ENCODE results near the gene EIF4A3. TPM values are rescaled to one million over a fixed set of nuclear protein-coding genes. Genes with fewer than 3 reads are reported as not detected.

The EIF4A3 gene
- polyA plus RNA-seq, 1 of the 3 experiments (the other 2 are of a cell fraction) = 335 TPM

DNA sequence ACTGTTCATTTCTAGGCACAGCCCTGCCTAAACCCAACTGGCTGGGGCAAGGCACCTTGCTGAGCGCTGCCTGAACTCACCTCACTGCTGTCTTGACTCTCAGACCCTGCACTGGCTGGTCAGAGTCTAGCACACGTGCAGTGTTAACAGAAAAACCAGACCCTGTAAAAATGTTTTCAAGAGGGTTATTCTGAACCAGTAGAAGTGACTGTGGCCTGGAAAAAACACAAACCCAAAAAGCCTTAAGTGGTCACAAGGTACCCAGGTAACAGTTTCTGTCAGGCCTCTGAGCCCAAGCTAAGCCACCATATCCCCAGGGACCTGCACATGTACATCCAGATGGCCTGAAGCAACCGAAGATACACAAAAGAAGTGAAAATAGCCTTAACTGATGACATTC, 6.1 kb upstream of the EIF4A3 start:
- Histone ChIP-seq H3K4me1 (ENCODE audit: control insufficient read depth in 1 of 2, insufficient read depth in 2 of 2, low read depth in 1 of 2, low read length in 1 of 2) (peaks cover 5 to 12% of the 10 kb centered on the region in 2 experiments; a peak in 1 of 4 replicates), H3K9me3 (no peaks in the 10 kb centered on the region), H3K27ac (ENCODE audit: low read depth in 2 of 2, low read length in 1 of 2) (no peak overlapping the region), H2AFZ (ENCODE audit: low read depth) (no peak overlapping the region), H3K4me2 (no peak overlapping the region), H4K20me1 (ENCODE audit: insufficient read depth) (no peaks in the 10 kb centered on the region), H3K27me3 (ENCODE audit: insufficient read depth) (no peaks in the 10 kb centered on the region), H3K9ac (no peak overlapping the region), H3K36me3 (replicated peaks in 1 of 2; ENCODE audit: control insufficient read depth in 1 of 2, insufficient read depth in 2 of 2, low read length in 1 of 2) (peaks cover 0 to 7% of the 10 kb centered on the region in 2 experiments), H3K79me2 (ENCODE audit: insufficient read depth) (peaks cover 17% of the 10 kb centered on the region), H3K4me3 (ENCODE audit: low read depth in 2 of 2, low read length in 1 of 2) (no peak overlapping the region), H3F3A (replicated peaks; ENCODE audit: insufficient read depth) (peaks cover 4% of the 10 kb centered on the region), H3K9me2 (no peaks in the 10 kb centered on the region)
- CTCF ChIA-PET = no interaction called here
- no peak for TF ChIP-seq RCOR1 (IDR thresholded peaks at IDR 0.05; ENCODE audit: low read length)
- TF ChIP-seq CHD2 (IDR thresholded peaks at IDR 0.05; ENCODE audit: low read length, partially characterized antibody) = no peak
- TF ChIP-seq MEF2A (IDR thresholded peaks at IDR 0.05; ENCODE audit: borderline replicate concordance, low read depth) = no peak
- no peak for TF ChIP-seq SMC3 (IDR thresholded peaks at IDR 0.05; ENCODE audit: low read depth, low read length)
- TF ChIP-seq, protein P1, sequence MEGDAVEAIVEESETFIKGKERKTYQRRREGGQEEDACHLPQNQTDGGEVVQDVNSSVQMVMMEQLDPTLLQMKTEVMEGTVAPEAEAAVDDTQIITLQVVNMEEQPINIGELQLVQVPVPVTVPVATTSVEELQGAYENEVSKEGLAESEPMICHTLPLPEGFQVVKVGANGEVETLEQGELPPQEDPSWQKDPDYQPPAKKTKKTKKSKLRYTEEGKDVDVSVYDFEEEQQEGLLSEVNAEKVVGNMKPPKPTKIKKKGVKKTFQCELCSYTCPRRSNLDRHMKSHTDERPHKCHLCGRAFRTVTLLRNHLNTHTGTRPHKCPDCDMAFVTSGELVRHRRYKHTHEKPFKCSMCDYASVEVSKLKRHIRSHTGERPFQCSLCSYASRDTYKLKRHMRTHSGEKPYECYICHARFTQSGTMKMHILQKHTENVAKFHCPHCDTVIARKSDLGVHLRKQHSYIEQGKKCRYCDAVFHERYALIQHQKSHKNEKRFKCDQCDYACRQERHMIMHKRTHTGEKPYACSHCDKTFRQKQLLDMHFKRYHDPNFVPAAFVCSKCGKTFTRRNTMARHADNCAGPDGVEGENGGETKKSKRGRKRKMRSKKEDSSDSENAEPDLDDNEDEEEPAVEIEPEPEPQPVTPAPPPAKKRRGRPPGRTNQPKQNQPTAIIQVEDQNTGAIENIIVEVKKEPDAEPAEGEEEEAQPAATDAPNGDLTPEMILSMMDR (IDR thresholded peaks at IDR 0.05) = no peak
- no peak for TF ChIP-seq TEAD4 (IDR thresholded peaks at IDR 0.05; ENCODE audit: borderline replicate concordance, insufficient read depth)
- TF ChIP-seq, protein P2, sequence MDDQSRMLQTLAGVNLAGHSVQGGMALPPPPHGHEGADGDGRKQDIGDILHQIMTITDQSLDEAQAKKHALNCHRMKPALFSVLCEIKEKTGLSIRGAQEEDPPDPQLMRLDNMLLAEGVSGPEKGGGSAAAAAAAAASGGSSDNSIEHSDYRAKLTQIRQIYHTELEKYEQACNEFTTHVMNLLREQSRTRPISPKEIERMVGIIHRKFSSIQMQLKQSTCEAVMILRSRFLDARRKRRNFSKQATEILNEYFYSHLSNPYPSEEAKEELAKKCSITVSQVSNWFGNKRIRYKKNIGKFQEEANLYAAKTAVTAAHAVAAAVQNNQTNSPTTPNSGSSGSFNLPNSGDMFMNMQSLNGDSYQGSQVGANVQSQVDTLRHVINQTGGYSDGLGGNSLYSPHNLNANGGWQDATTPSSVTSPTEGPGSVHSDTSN (IDR thresholded peaks at IDR 0.05) = no peak
- TF ChIP-seq, protein P3, sequence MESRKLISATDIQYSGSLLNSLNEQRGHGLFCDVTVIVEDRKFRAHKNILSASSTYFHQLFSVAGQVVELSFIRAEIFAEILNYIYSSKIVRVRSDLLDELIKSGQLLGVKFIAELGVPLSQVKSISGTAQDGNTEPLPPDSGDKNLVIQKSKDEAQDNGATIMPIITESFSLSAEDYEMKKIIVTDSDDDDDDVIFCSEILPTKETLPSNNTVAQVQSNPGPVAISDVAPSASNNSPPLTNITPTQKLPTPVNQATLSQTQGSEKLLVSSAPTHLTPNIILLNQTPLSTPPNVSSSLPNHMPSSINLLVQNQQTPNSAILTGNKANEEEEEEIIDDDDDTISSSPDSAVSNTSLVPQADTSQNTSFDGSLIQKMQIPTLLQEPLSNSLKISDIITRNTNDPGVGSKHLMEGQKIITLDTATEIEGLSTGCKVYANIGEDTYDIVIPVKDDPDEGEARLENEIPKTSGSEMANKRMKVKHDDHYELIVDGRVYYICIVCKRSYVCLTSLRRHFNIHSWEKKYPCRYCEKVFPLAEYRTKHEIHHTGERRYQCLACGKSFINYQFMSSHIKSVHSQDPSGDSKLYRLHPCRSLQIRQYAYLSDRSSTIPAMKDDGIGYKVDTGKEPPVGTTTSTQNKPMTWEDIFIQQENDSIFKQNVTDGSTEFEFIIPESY (IDR thresholded peaks at IDR 0.05; ENCODE audit: borderline replicate concordance, low read depth) = no peak
- TF ChIP-seq NFIC (IDR thresholded peaks at IDR 0.05; ENCODE audit: borderline replicate concordance) = no peak
- TF ChIP-seq, protein P4, sequence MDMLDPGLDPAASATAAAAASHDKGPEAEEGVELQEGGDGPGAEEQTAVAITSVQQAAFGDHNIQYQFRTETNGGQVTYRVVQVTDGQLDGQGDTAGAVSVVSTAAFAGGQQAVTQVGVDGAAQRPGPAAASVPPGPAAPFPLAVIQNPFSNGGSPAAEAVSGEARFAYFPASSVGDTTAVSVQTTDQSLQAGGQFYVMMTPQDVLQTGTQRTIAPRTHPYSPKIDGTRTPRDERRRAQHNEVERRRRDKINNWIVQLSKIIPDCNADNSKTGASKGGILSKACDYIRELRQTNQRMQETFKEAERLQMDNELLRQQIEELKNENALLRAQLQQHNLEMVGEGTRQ (IDR thresholded peaks at IDR 0.05; ENCODE audit: borderline replicate concordance, low read depth, low read length) = no peak
- POLR2A ChIA-PET = no interaction called here
- WGBS (ENCODE audit: low lambda C conversion rate) = 93% methylated on average over 3 of the region's 3 CpGs
- no peak for DNase-seq
